HG03025 (cell line): ENCODE measurements around the gene PLEKHG5.
"Not testable (repeated sequence)": the region's sequence is repeated elsewhere in the genome, so short reads cannot be mapped to it uniquely, and the experiment has no call there.

Experiments used
- ATAC-seq: cut with Tn5 transposase; IDR thresholded peaks from one replicate; pipeline ENCODE4 v1.9.1; 2021; ENCODE audit warnings: mild to moderate bottlenecking, moderate library complexity; ENCODE audit not compliant: unreplicated experiment, low FRiP score

Gene PLEKHG5

GRCh38 chr1:6431645-6432579 is 59.6 kb downstream of the PLEKHG5 start:
- not testable (repeated sequence) for ATAC-seq

- ATAC-seq, result not testable (repeated sequence)
Measured at GRCh38 chr1:6429660-6430411, 61.6 kb downstream of the PLEKHG5 start.

GRCh38 chr1:6428453-6428852 is 63.0 kb downstream of the PLEKHG5 start:
- ATAC-seq, result not testable (repeated sequence)

- no peak for ATAC-seq
Measured at GRCh38 chr1:6427441-6428390, 63.8 kb downstream of the PLEKHG5 start.

- ATAC-seq, result no peak
Measured at GRCh38 chr1:6426972-6427350, 64.5 kb downstream of the PLEKHG5 start.

- no peak for ATAC-seq
Measured at GRCh38 chr1:6426277-6426971, 65.0 kb downstream of the PLEKHG5 start.

GRCh38 chr1:6425658-6426057 is 65.8 kb downstream of the PLEKHG5 start:
- ATAC-seq, result no peak

GRCh38 chr1:6424619-6425593 is 66.6 kb downstream of the PLEKHG5 start, which contains the start of gene ESPN:
Gene ESPN, plus strand, starts transcription at chr1:6424776. Its CDS starts 180 bp downstream, at chr1:6424956.
- no peak for ATAC-seq

- no peak for ATAC-seq
Measured at GRCh38 chr1:6424000-6424565, 67.4 kb downstream of the PLEKHG5 start.

GRCh38 chr1:6423321-6423999 is 68.0 kb downstream of the PLEKHG5 start:
- ATAC-seq, result no peak

GRCh38 chr1:6421266-6421665 is 70.2 kb downstream of the PLEKHG5 start:
- ATAC-seq, result no peak

- no peak for ATAC-seq
Measured at GRCh38 chr1:6420454-6421042, 70.9 kb downstream of the PLEKHG5 start.

- no peak for ATAC-seq
Measured at GRCh38 chr1:6419804-6420453, 71.5 kb downstream of the PLEKHG5 start, which contains the start of gene HES2. Gene HES2, minus strand, starts transcription at chr1:6419919. Its CDS starts 99 bp downstream, at chr1:6419820.

- no peak for ATAC-seq
Measured at GRCh38 chr1:6419397-6419803, 72.1 kb downstream of the PLEKHG5 start.

GRCh38 chr1:6418668-6419396 is 72.6 kb downstream of the PLEKHG5 start:
- no peak for ATAC-seq
